Left ventricle myocardium inferior (tissue), 1 donor: Measurements from ENCODE around the gene C1orf167. TPM values are rescaled to one million over a fixed set of nuclear protein-coding genes. Genes with fewer than 3 reads are reported as not detected.
A peak's percentile ranks its signal among the peaks of the same experiment; 100 is the strongest.

Experiments
- DNase-seq: peaks from one replicate; pipeline ENCODE4 v3.0.0-alpha.2; 2020
- H3K27ac ChIP-seq: fragments of 200-600 bp; replicated peaks from 2 replicates; pipeline ENCODE4 v1.8.0; 2021
- H3K27me3 ChIP-seq: fragments of 200-600 bp; 2 replicates; pipeline ENCODE4 v1.8.0; 2021; ENCODE audit warnings: low read depth
- H3K36me3 ChIP-seq: fragments of 200-600 bp; 2 replicates; pipeline ENCODE4 v1.8.0; 2021
- H3K4me1 ChIP-seq: fragments of 200-600 bp; 2 replicates; pipeline ENCODE4 v1.8.0; 2021
- H3K4me3 ChIP-seq: fragments of 200-600 bp; 2 replicates; pipeline ENCODE4 v1.8.0; 2021; ENCODE audit warnings: mild to moderate bottlenecking, moderate library complexity
- H3K9me3 ChIP-seq: fragments of 200-600 bp; replicated peaks from 2 replicates; pipeline ENCODE4 v1.8.0; 2021
- intact Hi-C: fragments of 100-400 bp; cut with micrococcal nuclease; formaldehyde crosslinking; loops from one replicate; pipeline ENCODE4 v1.11.0; 2022
- total RNA-seq: library from RNA; stranded (reverse); fragmentation: NEBNext Ultra II Directional; extraction: Animal tissue kit (Norgen Biotek cat#: 25700); gene quantifications from one replicate; pipeline ENCODE4 v1.2.1, GENCODE V29; 2021
- TF ChIP-seq, protein P1 (sequence below): fragments of 200-600 bp; IDR thresholded peaks from 2 replicates; pipeline ENCODE4 v1.8.0; 2021; ENCODE audit warnings: antibody characterized with exemption, mild to moderate bottlenecking, borderline replicate concordance
- donor health status: DM: no; HTN: yes; CAD: no; lungs with severe emphysema.

C1orf167 gene
- total RNA-seq, 1 donor from 2014 or later: 2.5 TPM

DNA sequence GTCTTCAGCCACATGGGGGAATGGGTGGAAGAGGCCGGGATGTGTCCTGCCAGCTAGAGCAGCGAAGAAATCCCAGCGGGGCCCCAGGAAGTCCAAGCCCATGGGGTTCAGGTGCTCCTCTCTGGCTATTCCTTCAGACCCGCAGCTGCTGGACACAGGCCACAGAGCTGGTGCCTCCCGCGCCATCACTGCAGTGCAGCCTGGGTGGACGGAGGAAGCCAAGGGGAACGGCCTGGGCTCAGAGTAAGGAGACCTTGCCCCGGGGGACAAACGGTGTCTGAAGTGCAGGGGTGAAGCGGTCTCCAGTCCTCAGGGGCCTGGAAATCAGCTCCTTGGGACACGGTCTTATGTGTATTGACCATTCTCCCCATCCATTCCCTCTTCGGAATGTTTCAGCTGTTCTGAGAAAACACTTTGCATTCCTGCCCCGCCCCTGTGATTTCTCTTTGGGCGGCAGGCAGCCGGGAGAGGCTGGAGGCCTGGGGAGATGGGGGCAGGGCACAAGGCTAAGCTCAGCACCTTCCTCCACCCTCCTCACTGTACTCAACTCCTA, 25.3 kb downstream of the C1orf167 start:
- Histone ChIP-seq H3K36me3 (peaks cover 6% of the 10 kb centered on the region), H3K9me3 (no peaks in the 10 kb centered on the region), H3K27ac (peak overlapping the region; percentile 98), H3K27me3 (no peaks in the 10 kb centered on the region), H3K4me3 (peak overlapping the region; percentile 42), H3K4me1 (peaks cover 80% of the 10 kb centered on the region)
- TF ChIP-seq, protein P1, sequence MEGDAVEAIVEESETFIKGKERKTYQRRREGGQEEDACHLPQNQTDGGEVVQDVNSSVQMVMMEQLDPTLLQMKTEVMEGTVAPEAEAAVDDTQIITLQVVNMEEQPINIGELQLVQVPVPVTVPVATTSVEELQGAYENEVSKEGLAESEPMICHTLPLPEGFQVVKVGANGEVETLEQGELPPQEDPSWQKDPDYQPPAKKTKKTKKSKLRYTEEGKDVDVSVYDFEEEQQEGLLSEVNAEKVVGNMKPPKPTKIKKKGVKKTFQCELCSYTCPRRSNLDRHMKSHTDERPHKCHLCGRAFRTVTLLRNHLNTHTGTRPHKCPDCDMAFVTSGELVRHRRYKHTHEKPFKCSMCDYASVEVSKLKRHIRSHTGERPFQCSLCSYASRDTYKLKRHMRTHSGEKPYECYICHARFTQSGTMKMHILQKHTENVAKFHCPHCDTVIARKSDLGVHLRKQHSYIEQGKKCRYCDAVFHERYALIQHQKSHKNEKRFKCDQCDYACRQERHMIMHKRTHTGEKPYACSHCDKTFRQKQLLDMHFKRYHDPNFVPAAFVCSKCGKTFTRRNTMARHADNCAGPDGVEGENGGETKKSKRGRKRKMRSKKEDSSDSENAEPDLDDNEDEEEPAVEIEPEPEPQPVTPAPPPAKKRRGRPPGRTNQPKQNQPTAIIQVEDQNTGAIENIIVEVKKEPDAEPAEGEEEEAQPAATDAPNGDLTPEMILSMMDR: no peak
- DNase-seq: peak; percentile 70
- intact Hi-C loops: no loop called here

DNA sequence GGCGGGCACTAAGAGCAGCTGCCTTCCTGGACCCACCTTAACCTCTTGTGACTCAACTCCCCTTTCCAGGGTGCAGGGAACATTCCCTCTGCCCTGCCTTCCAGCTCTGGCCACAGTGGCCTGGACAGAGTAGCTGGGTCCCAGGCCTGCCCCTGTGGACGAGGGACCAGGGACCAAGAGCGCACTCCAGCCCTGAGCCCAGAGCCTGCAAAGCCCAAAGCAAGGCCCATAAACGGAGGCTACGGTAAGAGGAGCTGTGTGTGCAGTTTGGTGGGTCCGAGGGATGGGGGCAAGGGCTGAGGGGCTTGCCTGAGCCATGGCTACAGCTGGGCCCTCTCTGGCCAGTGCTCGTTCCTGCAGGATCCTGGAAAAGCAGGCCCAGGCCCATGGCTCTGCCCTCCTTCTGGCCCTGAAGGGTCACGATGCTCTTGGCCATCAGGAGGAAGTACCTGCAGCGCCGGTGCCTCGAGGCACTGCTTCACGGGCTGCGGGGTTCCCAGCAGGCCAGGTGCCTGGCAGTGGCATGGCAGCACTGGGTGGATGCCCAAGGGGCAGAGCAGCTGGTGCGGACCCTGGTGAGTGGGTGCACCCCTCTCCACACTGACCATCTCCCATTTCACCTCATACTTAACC, 25.9 kb downstream of the C1orf167 start:
- TF ChIP-seq, protein P1: no peak
- DNase-seq: no peak
- Histone ChIP-seq H3K4me1 (peaks cover 85% of the 10 kb centered on the region), H3K4me3 (peak overlapping the region; percentile 42), H3K36me3 (peaks cover 10% of the 10 kb centered on the region), H3K27ac (peak overlapping the region; percentile 98), H3K9me3 (no peaks in the 10 kb centered on the region), H3K27me3 (no peaks in the 10 kb centered on the region)
- intact Hi-C loops: no loop called here

DNA sequence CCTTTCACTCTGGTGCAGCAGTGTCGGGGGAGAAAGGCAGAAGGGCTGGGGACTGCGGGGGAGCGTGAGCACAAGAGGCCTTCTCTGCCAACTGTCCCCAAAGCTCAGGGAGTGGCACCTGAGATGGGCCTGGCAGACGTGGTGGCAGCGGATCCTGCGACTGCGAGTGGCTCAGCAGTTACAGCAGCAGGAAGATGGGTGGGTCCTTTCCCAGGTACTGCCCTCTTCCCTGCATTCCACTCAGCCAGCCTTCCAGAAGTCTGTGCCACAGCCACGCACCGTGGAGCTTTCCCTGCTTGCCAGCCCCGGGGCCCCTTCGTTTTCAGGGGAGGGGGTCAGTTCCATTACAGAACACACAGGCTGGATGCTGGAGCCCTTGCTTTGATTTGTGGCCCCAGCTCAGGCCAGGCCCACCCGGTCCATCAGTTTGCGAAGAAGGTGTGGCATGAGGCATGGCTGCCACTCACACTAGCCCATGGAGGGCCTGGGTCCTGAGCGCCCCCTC, 26.6 kb downstream of the C1orf167 start:
- Histone ChIP-seq H3K4me3 (peak overlapping the region; percentile 1), H3K4me1 (peaks cover 92% of the 10 kb centered on the region), H3K27me3 (no peaks in the 10 kb centered on the region), H3K9me3 (no peaks in the 10 kb centered on the region), H3K36me3 (peaks cover 16% of the 10 kb centered on the region), H3K27ac (peak overlapping the region; percentile 98)
- intact Hi-C loops: no loop called here
- no peak for DNase-seq
- TF ChIP-seq, protein P1: no peak

DNA sequence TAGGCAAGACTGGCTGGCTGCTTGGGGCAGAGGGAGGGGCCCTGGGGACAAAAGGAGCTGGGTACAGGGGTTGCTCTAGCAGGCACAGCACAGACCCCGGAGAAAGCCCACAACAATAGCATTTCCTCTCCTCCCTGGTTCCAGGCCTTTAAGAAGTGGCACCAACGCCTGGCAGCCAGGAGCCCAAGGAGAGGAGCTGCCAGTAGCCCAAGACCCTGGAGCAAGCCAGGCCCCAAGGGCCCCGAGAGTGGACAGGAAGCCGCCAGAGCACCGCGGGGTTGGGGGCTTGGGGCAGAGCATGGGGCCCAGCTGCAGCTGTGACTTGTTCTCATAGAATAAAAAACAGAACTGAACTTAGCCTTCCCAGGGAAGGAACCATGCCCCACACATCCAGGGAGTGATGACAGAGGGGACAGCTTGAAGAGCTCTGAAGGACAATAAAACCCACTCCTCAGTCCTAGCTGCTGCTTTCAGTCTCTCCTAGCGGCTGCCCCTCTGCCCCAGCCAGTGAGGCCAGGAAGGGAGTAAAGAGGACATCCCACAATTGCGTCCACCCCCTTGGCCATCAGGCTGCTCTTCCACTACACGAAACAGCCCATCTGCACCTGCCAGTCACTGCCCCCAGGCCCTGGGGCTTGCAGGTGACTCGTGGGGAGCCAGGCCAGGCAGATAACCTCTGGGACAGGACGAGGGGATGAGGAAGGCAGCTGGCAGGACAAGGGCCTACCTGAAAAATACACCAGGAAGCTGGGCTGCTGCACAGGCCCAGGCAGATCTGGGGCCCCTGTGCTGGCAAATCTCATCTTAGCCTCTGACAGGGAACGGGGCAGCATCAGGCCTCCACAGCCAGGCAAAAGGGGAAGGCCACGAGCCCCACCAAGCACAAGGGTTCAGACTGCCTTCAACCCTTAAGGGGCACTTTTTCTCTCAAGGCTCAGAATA, 27.4 kb downstream of the C1orf167 start:
- no peak for DNase-seq
- Histone ChIP-seq H3K9me3 (no peaks in the 10 kb centered on the region), H3K4me3 (peak overlapping the region; percentile 38), H3K4me1 (peaks cover 98% of the 10 kb centered on the region), H3K27ac (peak overlapping the region; percentile 98), H3K36me3 (peaks cover 24% of the 10 kb centered on the region), H3K27me3 (no peaks in the 10 kb centered on the region)
- intact Hi-C loops: no loop called here
- TF ChIP-seq, protein P1: no peak

DNA sequence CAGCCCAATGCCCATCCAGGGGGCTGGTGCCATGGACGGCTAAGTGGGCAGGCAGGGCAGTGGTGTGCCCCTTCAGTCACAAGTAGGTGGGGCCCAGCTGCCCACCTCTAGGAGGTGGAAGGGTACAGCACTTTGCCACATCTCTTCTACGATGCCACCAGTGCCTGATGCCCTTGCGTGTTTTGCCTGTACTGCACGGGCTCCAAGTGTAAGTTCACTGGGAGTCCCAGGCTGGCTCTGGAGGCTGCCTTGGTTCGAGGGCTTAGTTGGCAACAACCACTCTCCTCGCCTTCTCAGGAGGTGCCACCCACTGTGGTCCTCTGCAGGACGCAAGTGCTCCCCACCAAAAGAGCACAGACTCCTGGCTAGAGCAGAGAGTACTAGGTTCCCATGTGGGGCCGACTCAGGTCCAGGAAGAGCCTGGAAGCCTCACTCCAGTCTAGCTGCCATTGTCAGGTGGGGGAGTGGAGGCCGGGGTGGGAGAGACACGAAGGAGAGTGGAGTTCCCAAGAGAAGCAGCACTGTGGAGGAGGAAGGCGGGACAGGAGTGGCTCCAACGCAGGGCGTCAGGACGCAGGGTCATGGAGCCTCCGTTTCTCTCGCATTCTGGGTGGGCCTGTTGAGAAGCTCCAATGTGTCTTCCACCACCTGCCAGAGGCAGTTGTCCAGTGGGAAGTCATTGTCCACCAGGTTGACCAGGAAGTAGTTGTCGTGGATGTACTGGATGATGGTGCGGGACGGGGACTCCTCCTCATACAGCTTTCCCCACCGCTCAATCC, 28.3 kb downstream of the C1orf167 start:
- Histone ChIP-seq H3K9me3 (no peaks in the 10 kb centered on the region), H3K27me3 (no peaks in the 10 kb centered on the region), H3K27ac (peak overlapping the region; percentile 98), H3K4me1 (peaks cover 98% of the 10 kb centered on the region), H3K36me3 (peaks cover 33% of the 10 kb centered on the region), H3K4me3 (peak overlapping the region; percentile 38)
- DNase-seq: no peak
- intact Hi-C loops: no loop called here
- TF ChIP-seq, protein P1: no peak
